GM19467 (cell line): ENCODE data around the gene F2RL3.
"Not testable (repeated sequence)": the region's sequence is repeated elsewhere in the genome, so short reads cannot be mapped to it uniquely, and the experiment has no call there.

Experiments used
- ATAC-seq: cut with Tn5 transposase; IDR thresholded peaks from one replicate; pipeline ENCODE4 v1.9.1; 2021; ENCODE audit warnings: mild to moderate bottlenecking, moderate library complexity; ENCODE audit not compliant: unreplicated experiment

The F2RL3 gene

GRCh38 chr19:16919496-16919895 is 30.7 kb downstream of the F2RL3 start:
- no peak for ATAC-seq

DNA sequence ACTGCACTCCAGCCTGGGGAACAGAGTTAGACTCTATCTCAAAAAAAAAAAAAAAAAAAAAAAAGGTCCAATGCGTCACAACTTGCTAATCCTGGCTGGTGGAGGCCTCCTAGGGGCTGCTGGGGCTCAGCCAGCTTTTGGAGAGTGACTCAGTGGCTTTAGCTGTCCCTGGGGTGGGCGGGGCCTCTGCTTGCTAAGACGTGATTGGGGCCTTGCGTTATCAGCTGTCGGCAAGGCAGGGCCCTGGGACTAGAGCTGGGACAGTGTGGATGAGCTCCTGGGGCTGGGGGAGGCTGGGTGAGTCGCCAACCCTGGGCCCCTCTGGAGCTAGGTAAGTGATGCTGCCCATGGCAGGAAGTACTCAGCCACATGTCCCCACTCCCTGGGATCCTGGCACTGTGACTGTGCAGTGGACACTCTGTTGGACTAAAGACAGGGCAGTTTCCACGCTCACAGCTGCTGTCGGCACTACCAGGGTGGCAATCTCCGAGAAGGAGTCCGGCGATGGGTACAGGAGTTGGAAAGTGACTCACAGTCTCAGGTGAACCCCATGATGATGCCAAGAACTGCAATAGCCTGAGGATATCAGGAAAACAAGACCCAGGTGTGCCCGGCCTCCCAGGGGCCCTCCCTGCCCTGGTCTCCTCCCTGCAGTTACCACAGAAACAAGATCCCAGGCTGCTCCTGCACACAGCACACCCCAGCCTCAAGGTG is 32.2 kb downstream of the F2RL3 start:
- no peak for ATAC-seq

DNA sequence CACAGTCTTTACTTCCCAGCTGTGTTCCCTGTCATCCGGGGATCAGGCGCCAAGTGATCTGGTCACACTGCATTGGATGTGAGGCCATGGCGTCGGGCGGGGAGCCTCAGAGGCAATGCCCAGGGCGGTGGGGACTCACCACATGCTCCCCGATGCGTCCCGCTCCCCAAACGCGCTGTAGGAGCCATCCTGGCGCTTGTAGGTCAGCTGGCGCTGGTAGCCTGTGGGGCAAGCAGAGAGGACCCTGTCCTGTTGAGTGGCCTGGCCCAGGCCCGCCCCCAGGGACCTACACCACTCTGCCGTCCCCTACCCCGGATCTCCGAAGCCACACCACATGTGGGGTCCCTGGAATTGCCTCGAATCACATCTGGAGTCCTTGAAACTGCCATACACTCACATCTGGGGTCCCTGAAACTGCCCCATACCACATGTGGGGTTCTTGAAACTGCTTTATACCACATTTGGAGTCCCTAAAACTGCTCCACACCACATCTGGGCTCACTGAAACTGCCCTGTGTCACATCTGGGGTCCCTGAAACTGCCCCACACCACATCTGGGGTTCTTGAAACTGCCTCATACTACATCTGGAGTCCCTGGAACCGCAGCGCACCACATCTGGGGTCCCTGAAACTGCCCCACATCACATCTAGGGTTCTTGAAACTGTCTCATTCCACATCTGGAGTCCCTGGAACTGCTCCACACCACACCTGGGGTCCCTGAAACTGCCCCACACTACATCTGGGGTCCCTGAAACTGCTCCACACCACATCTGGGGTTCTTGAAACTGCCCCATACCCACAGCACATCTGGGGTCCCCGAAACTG is 33.2 kb downstream of the F2RL3 start:
- no peak for ATAC-seq

- no peak for ATAC-seq
Measured at GRCh38 chr19:16922592-16922934, 33.8 kb downstream of the F2RL3 start.

GRCh38 chr19:16922949-16923348 is 34.1 kb downstream of the F2RL3 start:
- ATAC-seq: no peak

DNA sequence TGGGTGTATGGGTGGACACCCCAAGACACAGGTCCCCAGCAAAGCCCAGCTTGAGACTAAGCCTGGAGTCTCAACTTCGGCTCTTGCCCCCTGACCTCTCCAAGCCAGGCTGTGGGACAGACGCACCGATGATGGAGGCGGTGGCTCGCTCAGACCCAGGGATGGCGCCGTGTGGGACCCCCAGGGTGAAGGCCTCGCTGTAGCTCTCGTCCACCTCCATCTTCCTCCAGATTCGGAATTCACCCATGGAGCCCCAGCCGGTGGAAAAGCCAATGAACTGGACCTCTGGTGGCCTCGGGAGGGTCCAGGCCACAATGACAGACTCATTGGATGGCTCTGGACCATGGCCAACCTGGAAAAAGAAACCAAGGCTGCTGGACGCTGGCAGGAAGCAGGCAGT is 39.1 kb downstream of the F2RL3 start:
- no peak for ATAC-seq

- ATAC-seq: no peak
Measured at GRCh38 chr19:16928351-16928750, 39.6 kb downstream of the F2RL3 start.

DNA sequence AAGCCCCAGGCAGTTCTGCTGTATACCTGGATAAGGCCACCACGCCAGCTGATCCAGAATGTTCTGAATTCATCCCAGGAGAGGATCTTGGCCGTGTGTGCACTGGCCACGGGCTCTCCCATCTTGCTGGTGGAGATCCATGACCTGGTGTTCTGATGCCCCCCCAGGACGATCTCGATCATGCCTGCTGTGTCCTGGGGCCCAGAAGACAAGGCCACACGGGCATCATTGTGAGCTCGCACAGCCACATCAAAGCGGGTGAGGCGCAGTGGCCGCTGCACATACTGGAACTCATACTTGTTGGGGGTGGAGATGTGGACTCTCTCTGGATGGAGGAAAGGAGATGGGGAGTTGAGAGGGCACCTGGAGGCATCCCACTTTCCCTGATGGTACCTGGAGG is 40.1 kb downstream of the F2RL3 start:
- ATAC-seq: no peak

- ATAC-seq: no peak
Measured at GRCh38 chr19:16930753-16931152, 42.0 kb downstream of the F2RL3 start.

- ATAC-seq: no peak
Measured at GRCh38 chr19:16931306-16931705, 42.5 kb downstream of the F2RL3 start.

- ATAC-seq: no peak
Measured at GRCh38 chr19:16934489-16934888, 45.7 kb downstream of the F2RL3 start.

GRCh38 chr19:16936901-16937300 is 48.1 kb downstream of the F2RL3 start:
- no peak for ATAC-seq

- not testable (repeated sequence) for ATAC-seq
Measured at GRCh38 chr19:16937796-16938195, 49.0 kb downstream of the F2RL3 start.

GRCh38 chr19:16938211-16938610 is 49.4 kb downstream of the F2RL3 start:
- ATAC-seq: no peak

DNA sequence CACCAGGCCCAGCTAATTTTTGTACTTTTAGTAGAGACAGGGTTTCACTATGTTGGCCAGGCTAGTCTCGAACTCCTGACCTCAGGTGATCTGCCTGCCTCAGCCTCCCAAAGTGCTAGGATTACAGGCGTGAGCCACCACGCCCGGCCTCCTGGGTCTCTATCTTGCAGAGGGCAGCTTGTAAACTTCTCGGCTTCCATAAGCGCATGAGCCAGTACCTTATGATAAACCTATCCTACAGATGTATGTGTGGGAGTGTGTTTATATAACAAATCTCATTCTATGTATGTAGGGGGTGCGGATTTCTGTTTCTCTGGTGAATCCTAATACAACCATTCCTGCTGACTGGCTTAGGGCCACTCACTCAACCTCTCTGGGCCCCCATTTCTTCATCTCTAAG is 51.3 kb downstream of the F2RL3 start:
- ATAC-seq: not testable (repeated sequence)

DNA sequence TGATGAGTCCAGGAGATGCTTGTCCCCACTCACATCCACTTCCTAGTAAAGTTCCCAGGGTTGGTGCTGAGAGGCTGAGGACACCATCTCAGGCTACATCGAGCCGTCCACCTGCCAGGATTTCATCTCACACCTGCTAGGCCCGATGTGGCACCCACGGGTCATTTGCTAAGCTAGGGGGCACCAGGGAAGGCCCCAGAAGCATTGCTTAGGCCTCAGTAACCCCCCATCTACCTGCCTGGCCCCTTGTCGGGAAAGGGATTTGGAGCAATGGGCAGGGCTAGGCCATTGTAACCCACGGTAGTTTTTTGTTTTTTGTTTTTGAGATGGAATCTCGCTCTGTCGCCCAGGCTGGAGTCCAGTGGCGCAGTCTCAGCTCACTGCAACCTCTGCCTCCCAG is 51.8 kb downstream of the F2RL3 start:
- no peak for ATAC-seq
